Parathyroid adenoma (tissue), 2 donors: ENCODE measurements around the gene FMNL2.

Source experiments
- H2AFZ ChIP-seq: fragments of 300-600 bp; sonication (generic); one replicate; pipeline ENCODE4 v1.7.0; 2017; ENCODE audit warnings: antibody characterized with exemption, mild to moderate bottlenecking
- H3K27ac ChIP-seq: fragments of 300-600 bp; sonication (generic); one replicate; pipeline ENCODE4 v1.7.0; 2017
- H3K27me3 ChIP-seq: fragments of 300-600 bp; sonication (generic); one replicate; pipeline ENCODE4 v1.7.0; 2017; ENCODE audit warnings: low read length; ENCODE audit not compliant: control insufficient read depth, insufficient read depth
- H3K36me3 ChIP-seq: fragments of 300-600 bp; sonication (generic); one replicate; pipeline ENCODE4 v1.7.0; 2017; ENCODE audit warnings: low read length; ENCODE audit not compliant: control insufficient read depth, insufficient read depth
- H3K4me1 ChIP-seq: fragments of 300-600 bp; sonication (generic); one replicate; pipeline ENCODE4 v1.7.0; 2017; ENCODE audit warnings: control low read depth
- H3K4me2 ChIP-seq: fragments of 300-600 bp; sonication (generic); one replicate; pipeline ENCODE4 v1.7.0; 2017; ENCODE audit warnings: low read length
- H3K4me3 ChIP-seq: fragments of 300-600 bp; sonication (generic); one replicate; pipeline ENCODE4 v1.7.0; 2017; ENCODE audit warnings: low read depth, low read length
- H3K79me2 ChIP-seq: fragments of 300-600 bp; sonication (generic); one replicate; pipeline ENCODE4 v1.7.0; 2017; ENCODE audit warnings: control low read depth
- H3K9ac ChIP-seq: fragments of 300-600 bp; sonication (generic); one replicate; pipeline ENCODE4 v1.7.0; 2017; ENCODE audit warnings: mild to moderate bottlenecking
- H3K9me3 ChIP-seq: fragments of 300-600 bp; sonication (generic); one replicate; pipeline ENCODE4 v1.7.0; 2017; ENCODE audit warnings: low read length; ENCODE audit not compliant: control insufficient read depth
- CTCF ChIP-seq: fragments of 300-600 bp; sonication (generic); IDR thresholded peaks from one replicate; pipeline ENCODE4 v1.7.0; 2017; ENCODE audit warnings: antibody characterized with exemption, mild to moderate bottlenecking
- donor health status: primary hyperparathyroidism.

The FMNL2 gene

GRCh38 chr2:152615177-152615576, 280.2 kb downstream of the FMNL2 start:
- H3K9ac ChIP-seq: no peak overlapping the region
- H3K27ac ChIP-seq: no peak overlapping the region
- H3K36me3 ChIP-seq: no peaks in the 10 kb centered on the region
- no peaks in the 10 kb centered on the region for H3K9me3 ChIP-seq
- H3K4me1 ChIP-seq: no peaks in the 10 kb centered on the region
- H3K79me2 ChIP-seq: no peaks in the 10 kb centered on the region
- no peaks in the 10 kb centered on the region for H3K27me3 ChIP-seq
- H2AFZ ChIP-seq: no peak overlapping the region
- no peak overlapping the region for H3K4me2 ChIP-seq
- TF ChIP-seq CTCF: no peak
- no peak overlapping the region for H3K4me3 ChIP-seq

DNA sequence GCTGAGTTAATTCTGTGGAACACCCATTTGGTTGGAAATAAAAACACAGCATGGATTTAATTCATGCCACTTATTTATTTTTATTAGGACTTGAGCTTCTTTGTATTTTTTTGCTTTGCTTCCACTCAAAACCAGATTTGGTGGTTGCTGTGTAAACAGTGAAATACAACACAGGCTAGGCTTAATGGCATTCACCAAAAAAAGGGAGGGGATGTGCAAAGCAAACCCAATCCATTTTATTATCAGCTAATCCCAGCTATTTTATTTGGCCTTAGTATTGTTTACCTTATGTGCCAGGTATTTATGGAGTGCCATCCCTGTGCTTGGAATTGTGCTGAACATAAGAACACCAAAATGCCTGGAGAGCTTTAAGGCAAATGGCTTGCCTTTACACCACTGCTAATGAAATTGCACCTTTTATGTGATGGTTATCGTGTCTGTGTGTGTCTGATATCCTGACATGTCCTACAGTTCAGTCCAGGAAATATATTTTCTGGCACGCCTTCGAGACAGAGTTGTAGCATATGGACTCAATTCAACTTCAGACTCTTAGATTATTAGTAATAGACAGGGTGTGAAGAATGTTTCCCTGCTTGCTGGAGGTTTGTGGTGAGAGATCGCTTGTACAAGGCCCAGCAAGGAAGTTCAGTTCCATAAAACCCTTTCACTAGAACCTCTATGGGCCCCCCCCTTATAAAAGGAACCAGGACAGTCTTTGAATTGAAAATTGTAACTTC, 282.6 kb downstream of the FMNL2 start:
- Histone ChIP-seq H3K79me2 (no peaks in the 10 kb centered on the region), H3K27me3 (no peaks in the 10 kb centered on the region), H3K4me2 (no peak overlapping the region), H3K4me1 (no peaks in the 10 kb centered on the region), H3K9ac (no peak overlapping the region), H3K9me3 (no peaks in the 10 kb centered on the region), H3K27ac (no peak overlapping the region), H2AFZ (no peak overlapping the region), H3K36me3 (no peaks in the 10 kb centered on the region), H3K4me3 (no peak overlapping the region)
- no peak for TF ChIP-seq CTCF

DNA sequence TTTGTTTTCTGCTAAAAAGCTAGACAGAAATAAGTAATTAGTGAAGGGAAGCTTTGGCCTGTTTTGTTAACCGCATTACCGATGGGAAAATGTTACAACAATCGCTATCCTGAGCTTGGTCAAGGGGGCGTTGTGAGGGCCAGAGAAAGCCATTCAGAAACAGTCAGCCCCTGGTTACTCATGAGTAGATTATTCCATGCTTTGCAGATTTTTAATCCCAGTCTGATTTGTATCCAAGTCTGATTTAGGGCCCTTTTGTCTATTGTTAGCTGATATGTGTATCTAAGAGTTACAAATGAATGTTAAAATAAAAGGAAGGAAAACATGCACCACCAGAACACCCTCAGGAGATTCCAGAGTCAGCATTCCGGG, 283.2 kb downstream of the FMNL2 start:
- Histone ChIP-seq H3K36me3 (no peaks in the 10 kb centered on the region), H3K27me3 (no peaks in the 10 kb centered on the region), H3K4me2 (no peak overlapping the region), H3K4me3 (no peak overlapping the region), H3K27ac (no peak overlapping the region), H3K79me2 (no peaks in the 10 kb centered on the region), H3K9me3 (no peaks in the 10 kb centered on the region), H3K4me1 (no peaks in the 10 kb centered on the region), H2AFZ (no peak overlapping the region), H3K9ac (no peak overlapping the region)
- TF ChIP-seq CTCF: no peak

GRCh38 chr2:152620208-152620607, 285.2 kb downstream of the FMNL2 start:
- TF ChIP-seq CTCF: no peak
- Histone ChIP-seq H3K27ac (no peak overlapping the region), H3K4me2 (no peak overlapping the region), H3K27me3 (no peaks in the 10 kb centered on the region), H3K4me3 (no peak overlapping the region), H2AFZ (no peak overlapping the region), H3K9ac (no peak overlapping the region), H3K4me1 (no peaks in the 10 kb centered on the region), H3K79me2 (no peaks in the 10 kb centered on the region), H3K9me3 (no peaks in the 10 kb centered on the region), H3K36me3 (no peaks in the 10 kb centered on the region)

DNA sequence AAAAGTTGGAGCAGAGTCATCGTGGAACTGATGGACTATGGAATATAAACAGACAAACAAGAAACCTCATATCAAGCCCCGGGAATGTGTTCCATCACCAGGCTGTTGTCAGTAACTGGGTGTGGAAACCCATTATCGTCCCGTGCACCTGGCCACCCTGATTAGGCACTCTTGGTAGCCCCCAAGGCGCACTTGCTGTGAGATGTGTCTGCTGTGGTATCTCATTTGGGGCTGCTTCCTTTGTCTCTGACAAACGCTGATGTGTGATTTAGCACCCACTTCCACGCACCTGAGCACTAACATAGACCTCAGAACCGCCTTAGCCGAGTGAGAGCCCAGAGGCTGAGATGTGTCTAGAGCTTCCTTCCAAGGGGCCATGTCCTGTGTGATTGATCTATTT, 286.0 kb downstream of the FMNL2 start:
- Histone ChIP-seq H2AFZ (no peak overlapping the region), H3K79me2 (no peaks in the 10 kb centered on the region), H3K27me3 (no peaks in the 10 kb centered on the region), H3K9ac (no peak overlapping the region), H3K27ac (no peak overlapping the region), H3K4me3 (no peak overlapping the region), H3K36me3 (no peaks in the 10 kb centered on the region), H3K4me1 (no peaks in the 10 kb centered on the region), H3K9me3 (no peaks in the 10 kb centered on the region), H3K4me2 (no peak overlapping the region)
- no peak for TF ChIP-seq CTCF
